Raji (cell line): ENCODE measurements around the gene LRIG1.

Source experiments
- POLR2A ChIP-seq: IDR thresholded peaks from 2 replicates; pipeline ENCODE4 v1.6.1; 2011; ENCODE audit warnings: low read depth, low read length, control low read depth; ENCODE audit not compliant: insufficient read depth

Gene LRIG1

GRCh38 chr3:66379565-66379964, 121.3 kb downstream of the LRIG1 start:
- TF ChIP-seq POLR2A = no peak

DNA sequence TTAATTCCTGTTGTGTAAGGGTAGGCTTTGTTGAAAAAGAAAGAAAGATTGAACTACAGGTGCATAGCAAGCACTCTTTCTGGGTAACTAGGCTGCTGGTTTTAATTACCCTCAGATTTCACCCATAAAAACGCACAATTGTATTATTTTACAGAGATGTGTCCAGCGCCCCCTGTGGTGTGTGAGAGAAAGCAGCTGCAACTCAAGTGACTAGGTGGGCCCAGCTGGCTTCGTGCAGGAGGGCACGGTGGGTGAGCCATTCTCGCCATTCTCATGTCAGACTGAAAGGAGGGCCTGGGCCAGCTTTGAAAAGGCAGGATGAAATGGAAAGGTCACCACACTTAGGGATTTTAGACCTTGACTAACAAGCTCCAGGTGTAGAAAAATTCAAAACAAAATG, 122.6 kb downstream of the LRIG1 start:
- TF ChIP-seq POLR2A = no peak

DNA sequence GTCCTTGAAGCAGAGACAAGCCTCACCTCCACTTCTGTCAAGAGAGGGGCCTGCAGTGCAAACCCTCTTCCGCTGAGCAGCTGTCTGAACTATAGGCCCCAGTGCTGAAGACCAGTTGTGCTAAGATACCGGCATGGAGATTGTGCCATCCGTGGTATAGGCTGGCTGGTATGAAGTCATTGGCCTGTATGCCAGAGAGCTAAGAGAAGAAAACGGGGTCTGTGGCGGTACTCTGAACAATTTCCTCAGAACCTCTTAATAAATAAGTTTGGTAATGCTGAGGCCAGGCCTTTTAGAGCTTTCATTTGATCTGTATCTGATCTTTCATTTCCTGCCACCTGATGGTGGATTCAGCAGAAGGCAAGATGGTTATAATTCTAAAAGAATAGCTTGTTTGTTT, 123.0 kb downstream of the LRIG1 start:
- TF ChIP-seq POLR2A = no peak

DNA sequence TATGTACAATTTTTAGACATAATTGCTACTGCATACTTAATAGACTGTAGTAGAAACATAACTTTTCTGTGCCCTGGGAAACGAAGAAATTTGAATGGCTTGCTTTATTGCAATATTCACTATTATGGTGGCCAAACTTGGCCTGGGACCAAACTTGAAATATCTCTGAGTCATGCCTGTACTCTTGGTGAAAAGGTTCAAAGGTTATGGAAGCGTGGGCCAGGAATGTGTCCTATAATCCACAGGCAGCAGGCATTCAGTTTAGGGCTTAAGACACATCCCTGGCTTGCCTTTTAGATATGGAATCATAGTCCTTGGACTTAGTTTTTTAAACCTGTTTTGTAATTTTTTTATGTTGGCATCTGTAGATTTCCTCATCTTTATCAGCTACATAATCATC, 124.3 kb downstream of the LRIG1 start:
- no peak for TF ChIP-seq POLR2A

DNA sequence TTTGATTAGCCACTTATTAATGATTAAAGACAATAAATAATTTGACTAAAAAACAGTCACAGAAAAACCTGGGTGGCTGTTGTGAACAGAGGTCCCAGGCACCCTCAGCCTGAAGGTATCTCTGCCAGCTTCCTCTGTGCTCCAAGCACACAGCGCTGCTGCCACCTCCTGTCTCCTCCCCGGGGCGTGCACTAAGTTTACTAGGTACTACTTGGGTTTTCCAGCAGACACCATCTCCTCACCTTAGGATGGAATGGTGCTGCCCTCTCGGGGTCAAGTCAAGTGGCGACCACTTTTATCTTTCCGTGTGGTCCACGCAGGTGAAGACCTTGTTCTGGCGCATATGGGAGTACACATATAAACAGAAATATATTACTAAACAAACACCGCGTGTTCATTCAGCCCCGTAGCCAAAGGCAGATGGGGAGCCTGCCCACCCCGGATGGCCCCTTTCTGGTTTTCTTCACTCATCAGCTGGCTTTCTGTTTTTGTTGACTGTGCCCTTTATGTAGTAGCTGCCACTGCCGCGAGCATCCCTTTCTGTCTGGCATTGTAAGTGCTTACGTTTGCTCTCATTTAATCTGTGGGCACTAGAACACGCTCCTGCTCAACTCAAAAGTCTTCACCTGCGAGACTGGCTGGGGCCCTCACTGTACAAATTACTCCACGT, 128.0 kb downstream of the LRIG1 start:
- no peak for TF ChIP-seq POLR2A

DNA sequence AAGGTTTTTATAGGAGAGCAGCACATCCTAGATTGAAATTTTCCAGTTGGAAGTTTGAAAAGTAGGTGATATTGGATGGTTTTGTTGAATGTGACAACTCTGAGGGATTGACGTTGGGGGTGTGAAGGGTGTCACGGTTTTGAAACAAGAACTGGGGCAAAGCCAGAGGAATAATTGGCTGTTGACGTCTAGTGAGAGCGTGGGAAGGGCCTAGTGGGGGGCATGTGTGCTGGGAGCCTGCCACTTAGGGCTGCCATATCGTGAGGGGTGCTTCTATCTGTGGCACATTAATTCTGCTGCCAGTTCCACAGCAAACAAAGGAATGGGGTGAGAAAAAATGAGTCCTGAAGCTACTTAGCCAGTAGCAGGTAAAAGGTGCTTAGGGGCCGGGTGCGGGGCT, 129.4 kb downstream of the LRIG1 start:
- TF ChIP-seq POLR2A = no peak

- TF ChIP-seq POLR2A = no peak
Observed at GRCh38 chr3:66370179-66370578, 130.6 kb downstream of the LRIG1 start.

DNA sequence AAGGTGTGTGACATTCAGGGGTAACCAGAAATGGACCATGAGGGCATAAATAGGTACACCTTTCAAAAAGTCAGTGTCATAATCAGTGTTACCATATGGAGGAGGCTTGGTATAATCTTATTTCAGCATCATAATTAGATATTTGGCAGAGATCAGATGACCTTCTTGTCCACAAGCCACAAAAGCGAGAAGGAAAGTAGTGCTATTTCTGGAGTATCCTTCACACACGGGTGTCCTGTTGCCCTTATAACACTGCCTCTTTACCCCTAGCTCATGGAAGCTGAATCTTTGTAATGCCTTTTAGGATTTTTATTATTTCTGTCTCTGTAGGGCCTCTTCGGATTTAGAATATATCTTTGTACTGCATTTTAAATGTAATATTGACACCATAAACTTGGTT, 132.8 kb downstream of the LRIG1 start:
- no peak for TF ChIP-seq POLR2A

GRCh38 chr3:66366747-66367146, 134.1 kb downstream of the LRIG1 start:
- no peak for TF ChIP-seq POLR2A

- no peak for TF ChIP-seq POLR2A
Observed at GRCh38 chr3:66365080-66365479, 135.7 kb downstream of the LRIG1 start.

- no peak for TF ChIP-seq POLR2A
Observed at GRCh38 chr3:66363148-66363547, 137.7 kb downstream of the LRIG1 start.

DNA sequence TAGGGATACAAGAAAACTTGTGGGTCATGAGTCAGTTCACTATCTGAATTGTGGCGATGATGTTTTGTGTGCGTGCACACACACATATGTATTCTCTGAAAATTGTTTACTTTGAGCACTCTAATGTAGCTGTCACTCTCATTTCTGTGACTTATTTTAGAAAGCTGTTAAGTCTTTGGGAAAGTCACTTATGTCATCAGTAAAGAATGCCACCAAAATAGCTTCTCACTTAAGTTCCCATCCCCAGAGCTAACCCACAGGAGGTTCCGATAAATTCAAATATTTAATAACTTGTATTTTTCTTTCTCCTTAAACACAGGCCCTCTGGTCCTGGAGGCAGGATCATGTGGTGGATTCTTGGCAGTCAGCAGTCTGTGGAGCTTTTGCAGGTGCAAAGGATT, 138.3 kb downstream of the LRIG1 start:
- TF ChIP-seq POLR2A = no peak

- TF ChIP-seq POLR2A = no peak
Observed at GRCh38 chr3:66361356-66361755, 139.5 kb downstream of the LRIG1 start.

DNA sequence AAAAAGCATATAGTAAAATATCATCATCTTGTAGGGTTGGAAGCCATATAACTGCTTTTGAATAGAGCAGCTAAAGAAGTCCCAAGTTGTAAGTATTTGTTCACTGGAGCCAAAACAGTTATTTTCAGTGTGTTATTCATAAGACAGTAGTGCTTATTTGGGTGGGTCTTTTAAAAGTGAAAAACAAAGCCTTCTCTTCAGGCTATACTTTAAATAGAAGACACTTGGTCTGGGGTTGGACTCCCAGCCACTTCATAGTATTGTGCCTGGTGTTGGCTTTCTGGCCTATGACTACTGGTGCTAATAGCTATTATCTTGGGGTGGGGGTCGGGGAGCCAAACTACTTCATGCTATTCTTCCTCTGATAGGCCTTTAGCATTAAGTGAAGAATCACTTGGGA, 144.8 kb downstream of the LRIG1 start:
- no peak for TF ChIP-seq POLR2A

DNA sequence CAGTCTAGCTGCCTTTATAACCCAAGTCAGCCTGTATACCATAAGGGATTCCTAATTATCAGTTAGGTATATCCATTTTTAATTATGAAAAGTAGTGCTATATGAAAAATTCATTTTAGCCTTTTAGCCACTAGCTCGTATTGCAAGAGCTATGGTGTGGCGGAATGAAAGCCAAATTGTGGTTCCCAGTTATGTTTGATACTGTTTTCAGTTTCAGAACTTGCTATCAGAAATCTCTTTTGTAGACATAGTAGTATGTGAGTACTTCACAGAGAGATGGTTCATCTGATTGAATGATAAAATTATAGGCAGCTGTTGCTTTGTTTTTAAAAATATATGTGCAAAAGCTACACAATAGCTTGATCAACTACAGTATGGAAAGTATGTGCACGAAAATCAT, 145.4 kb downstream of the LRIG1 start:
- no peak for TF ChIP-seq POLR2A

- TF ChIP-seq POLR2A = no peak
Observed at GRCh38 chr3:66354001-66354400, 146.8 kb downstream of the LRIG1 start.

GRCh38 chr3:66353530-66353929, 147.3 kb downstream of the LRIG1 start:
- no peak for TF ChIP-seq POLR2A

DNA sequence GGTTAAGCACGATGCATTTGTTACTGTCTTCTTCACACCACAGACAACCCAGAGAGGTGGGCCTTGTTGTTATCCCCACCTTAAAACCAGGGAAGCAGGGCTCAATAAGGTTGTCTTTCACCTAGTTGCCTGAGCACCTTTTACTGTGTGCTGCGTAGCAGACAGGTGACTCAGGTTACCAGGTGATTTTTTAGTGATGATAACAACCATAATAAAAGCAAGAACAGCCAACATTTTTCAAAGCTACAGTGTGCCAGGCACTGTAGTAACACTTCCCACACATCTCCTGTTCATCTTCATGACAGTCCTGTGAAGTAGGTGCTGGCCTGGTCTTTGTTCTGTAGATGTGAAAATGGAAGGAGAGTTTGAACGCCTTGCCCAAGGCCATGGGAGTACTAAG, 147.8 kb downstream of the LRIG1 start:
- no peak for TF ChIP-seq POLR2A

DNA sequence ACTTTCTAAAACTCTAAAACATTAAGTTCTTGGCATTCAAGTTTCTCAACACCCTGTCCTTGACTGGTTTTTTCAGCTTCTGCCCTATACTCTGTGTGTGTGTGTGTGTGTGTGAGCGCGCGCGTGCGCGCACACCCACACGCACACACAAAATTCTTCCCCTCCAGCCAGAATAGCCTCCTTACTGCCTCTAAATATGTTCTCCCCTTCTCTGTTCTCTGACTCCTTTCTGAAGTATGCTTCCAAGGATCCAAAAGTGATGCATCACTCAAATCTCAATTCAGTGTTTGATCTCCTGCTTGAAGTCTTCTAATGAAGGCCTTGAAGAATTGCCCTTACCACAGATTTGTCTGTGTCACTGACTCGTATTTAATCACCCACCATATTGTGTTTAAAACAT, 150.2 kb downstream of the LRIG1 start:
- no peak for TF ChIP-seq POLR2A
